ENCODE data around the gene CADPS.

DNA sequence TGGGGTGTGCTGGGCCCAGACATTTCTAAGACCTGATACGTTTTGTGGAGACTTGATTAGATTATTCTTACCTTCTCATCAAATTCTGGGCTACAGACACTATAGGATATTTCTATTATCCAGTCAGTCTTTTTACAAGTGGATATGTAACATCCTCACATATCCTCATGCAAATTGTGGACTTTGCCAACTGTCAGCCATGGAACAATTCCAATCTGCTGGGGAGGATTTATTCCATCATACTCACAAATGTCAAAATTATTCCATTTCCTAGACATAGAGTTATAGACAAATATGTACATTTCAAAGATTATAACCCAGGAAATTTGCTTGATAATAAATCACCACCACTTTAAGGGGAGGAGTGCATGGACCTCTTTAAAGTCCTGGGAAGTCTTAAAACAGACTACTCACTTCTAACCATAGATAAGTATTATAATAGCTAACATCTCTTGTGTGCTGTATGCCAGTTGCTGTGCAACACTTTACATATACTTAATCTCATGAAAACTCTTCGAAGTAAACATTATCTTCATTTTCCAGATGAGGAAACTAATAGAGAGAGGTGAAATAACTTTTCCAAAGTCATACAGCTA lies 44.4 kb downstream of the CADPS start:
- TF ChIP-seq POLR2A (IDR thresholded peaks at IDR 0.05; ENCODE audit: low read length), result no peak
- no peak for TF ChIP-seq GATA1 (IDR thresholded peaks at IDR 0.05; ENCODE audit: low read depth, low read length)
